Measurements from ENCODE around the gene PCID2.
A peak's percentile ranks its signal among the peaks of the same experiment; 100 is the strongest.

The PCID2 gene

DNA sequence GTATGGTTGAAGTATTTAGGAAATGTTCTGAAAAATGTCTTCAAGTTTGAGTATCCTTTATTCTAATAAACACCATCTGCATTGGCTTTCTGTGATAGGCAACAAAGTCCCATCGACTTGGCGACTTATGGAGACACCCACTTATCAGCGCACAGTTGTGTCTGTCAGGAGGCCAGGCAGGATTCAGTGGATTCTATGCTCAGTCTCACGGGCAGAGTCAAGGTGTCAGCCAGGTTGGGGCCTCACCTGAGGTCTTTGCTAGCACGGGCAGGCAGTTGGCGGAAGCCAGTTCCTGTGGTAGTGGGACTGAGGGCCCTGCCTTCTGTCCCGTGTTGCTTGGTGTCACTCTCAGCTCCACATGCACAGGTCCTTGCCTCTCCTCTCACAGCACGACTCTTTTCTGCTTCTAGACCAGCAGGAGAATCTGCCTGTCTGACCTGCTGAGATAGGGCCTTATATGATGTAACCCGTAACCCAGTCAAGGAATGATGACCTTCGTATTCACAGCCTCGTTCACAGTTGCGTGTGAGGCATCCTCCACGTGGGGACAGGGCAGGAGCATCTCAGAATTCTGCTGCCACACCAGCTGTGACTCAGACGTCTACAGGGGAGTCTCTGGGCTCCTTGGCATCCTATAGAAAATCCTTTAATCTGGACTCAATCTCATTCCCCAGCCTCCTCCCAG, 10.9 kb upstream of the PCID2 start:
- no peak for DNase-seq

DNA sequence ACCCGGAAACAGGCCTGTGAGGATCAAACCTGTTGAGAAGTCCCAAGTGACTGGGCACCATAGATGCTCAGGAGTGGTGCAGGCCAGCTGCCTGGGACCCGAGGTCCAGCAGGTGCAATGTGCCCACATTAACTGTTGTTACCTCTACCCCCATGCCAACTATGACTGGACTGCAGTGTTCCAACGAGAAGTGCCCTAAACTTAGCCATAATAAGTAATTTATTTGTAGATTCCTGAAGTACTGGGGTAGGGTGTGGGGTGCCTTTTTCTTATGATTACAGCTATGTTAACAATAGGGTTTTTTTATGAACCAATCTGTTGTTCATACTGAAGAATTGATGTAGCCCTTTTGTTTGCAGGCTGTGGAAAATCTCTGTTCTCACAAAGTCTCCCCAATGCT, 10.1 kb upstream of the PCID2 start:
- no peak for DNase-seq

DNA sequence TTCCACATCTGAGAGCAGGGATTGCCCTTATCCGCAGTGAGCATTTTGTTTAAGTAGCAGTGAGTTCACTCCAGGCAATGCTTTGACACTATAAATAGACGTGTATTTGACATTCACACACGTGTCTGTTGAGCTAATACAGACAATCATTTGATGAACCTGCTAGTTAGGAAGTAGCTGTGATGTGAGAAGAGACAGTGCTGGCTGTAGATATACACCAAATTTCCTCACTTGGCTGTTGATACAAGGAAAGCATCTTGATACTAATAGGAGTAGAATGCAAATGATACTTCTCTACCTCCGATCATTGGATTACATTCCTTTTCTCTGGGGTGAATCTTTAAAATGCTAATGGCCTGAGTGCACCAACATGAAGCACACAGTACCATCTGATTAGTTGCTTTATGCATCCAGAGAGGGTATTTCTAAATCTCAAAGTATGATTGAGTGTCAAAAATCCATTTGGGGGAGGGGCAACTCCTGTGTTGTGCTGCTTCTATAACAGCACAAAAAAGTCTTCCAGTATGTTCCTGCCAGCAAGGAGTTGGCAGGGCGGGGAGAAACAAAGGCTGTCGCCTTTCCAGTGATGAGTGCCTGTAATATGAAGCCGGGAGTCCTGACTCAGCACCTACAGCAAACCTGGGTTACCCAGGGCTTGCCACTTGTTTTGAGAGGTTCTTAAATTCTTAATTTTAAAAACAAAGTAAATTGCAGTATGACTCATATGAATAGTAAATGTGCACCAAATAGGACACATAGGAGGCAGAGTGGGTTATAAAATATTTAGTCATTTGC, 8.0 kb upstream of the PCID2 start:
- DNase-seq: no peak

DNA sequence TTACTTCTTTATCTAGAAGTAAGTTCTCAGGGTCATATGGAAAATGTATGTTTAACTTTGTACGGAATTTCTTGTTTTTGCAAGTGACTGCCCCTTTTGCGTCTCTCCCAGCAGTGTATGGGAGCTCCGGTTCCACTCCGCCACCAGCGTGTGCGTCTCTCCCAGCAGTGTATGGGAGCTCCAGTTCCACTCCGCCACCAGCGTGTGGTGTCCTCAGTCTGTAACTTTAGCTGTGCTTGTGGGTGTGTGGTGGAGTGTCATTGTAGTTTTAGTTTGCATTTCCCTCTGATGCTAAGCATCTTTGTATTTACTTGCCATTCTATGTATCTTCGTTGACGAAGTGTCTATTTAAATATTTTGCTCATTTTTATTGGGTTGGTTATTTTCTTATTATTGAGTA, 3.3 kb upstream of the PCID2 start:
- DNase-seq: no peak

DNA sequence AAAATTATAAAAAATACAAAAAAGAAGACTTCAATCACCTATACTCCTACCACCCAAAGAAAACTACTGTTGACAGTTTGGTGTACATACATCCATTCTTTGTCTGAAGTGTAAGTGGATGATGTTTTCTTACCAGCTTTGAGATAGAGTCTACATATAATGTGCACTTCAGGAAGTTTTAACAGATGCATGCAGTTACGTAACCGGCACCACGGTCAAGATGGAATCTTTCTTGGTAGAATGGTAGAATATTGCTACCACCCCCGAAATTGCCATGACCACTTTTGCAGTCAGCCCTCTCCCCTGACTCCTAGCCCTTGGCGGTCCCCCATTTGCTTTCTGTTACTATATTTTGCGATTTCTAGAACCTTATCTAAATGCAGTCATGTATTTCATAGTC, 2.4 kb upstream of the PCID2 start:
- DNase-seq: no peak

DNA sequence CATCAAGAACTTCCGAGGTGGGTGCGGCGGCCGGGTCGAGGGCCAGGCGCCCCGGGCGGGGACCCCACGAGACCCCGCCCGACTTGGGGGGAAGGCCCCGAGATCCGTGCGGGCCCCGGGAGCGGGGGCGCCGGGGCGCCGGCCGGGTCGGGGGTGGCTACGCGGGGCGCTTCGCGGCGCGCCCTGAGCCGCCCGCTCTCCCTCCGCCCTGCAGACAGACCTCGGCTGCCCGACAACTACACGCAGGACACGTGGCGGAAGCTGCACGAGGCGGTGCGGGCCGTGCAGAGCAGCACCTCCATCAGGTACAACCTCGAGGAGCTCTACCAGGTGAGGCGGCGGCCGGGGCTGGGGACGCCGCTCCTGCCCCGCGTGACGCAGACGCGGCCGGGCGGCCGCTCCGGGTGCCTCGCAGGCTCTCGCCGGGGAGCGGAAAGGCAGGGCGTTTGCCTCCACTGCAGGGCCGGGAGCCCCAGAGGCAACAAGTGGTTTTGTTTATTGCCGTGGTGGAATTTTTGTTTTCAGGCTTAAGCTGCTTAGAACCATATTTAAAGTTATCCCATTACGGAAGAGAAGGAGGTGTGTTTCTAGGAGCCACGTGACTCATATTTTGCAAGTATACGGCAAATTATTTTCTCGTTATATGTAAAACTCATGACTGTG, 1.4 kb upstream of the PCID2 start:
- peak; percentile 73 for DNase-seq

DNA sequence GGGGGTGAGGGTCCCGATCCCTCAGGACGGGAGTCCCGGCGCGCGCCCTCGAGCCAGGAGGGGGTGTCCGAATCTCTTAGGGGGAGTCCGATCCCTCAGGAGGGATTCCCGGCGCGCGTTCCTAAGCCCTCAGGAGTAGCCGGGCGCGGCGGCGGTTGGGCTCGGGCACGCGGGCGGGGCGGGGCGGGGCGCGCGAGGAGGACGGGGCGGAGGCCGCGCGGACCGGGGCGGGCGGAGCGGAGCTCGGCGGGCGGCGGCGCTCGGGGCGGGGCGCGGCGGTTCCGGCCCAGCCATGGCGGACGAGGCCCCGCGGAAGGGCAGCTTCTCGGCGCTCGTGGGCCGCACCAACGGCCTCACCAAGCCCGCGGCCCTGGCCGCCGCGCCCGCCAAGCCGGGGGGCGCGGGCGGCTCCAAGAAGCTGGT, 878 bp upstream of the PCID2 start, which contains the start of gene CUL4A:
Gene CUL4A (plus strand): TSS at position 278 of the 423 bp plus-strand sequence. CDS start 15 bp downstream, at position 293.
- DNase-seq: peak; percentile 68

DNA sequence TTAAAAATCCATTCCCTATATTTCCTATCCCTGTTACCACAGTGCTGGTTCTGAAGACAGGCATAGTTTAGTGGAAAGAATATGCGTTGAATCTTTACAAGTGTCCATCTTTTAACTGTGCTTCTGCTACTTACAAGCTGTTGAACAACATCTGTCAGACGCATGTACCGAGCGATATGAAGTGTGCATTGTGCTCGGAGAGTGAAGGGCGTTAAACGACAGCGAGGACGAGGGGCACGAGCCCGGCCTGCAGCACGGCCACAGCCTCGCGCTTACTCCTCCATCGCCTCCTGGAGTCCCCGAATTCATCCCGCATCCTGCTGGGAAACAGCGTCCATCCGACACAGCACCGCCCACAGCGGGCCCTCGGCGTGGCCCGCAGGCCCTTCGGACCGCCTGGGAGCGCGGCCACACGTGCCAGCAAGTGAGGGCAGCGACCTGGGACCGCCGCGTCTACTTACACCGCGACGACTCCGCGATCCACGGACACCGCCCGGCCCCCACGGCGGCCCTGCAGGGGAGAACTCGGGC, 514 bp downstream of the PCID2 start:
- no peak for DNase-seq

DNA sequence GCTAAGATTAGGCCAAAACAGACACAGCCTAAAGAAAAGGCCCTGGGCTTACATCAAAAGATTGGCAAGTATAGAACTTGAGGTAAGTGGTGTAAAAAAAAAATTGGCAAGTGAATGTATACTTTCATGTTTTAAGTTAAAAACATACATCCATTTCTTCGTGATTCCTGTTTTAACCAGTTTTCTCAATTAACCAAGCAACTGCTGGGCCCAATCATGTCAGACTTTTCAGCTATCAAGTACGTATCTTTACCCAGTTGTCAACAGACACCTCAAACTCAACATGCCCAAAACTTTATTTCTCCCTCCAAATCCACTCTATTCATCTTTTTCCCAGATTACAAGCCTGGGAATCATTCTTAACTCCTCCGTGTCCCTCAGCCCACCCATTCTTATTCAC, 1.0 kb downstream of the PCID2 start:
- no peak for DNase-seq

DNA sequence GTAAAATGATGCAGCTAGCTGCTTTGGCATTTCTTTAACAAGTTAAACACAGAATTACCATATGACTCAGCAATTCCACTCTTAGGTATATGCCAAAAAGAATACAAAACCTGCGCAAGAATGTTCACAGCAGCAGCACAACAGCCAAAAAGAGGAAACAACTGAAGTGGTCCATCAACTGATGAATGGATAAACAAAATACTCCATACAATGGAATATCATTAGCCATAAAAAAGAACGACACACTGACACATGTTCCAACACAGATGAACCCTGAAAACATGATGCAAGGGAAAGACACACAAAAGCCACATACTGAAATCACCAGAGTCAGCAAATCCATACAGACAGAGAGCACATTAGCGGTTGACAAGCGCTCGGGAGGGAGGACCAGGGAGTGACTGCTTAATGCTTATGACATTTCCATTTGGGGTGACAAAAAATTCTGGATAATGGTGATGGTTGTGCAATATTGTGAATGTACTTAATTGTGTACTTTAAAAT, 3.0 kb downstream of the PCID2 start:
- DNase-seq: no peak

DNA sequence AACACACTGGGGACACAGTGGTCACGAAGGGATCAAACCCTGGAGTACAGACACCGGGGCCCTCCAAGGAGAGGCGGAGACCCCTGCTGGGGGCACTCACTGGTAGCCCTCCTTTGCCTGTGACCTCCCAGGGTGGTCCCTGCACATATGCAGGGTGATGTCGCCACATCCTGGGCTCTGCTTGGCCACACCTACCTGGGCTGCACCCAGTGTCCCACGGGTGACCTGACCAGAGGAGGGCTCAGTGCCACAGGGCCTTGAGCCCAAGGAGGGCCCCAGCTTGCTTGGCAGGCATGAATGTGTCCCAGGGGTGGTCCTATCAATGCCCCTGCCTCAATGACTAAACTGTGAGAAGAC, 4.1 kb downstream of the PCID2 start:
- DNase-seq: no peak

DNA sequence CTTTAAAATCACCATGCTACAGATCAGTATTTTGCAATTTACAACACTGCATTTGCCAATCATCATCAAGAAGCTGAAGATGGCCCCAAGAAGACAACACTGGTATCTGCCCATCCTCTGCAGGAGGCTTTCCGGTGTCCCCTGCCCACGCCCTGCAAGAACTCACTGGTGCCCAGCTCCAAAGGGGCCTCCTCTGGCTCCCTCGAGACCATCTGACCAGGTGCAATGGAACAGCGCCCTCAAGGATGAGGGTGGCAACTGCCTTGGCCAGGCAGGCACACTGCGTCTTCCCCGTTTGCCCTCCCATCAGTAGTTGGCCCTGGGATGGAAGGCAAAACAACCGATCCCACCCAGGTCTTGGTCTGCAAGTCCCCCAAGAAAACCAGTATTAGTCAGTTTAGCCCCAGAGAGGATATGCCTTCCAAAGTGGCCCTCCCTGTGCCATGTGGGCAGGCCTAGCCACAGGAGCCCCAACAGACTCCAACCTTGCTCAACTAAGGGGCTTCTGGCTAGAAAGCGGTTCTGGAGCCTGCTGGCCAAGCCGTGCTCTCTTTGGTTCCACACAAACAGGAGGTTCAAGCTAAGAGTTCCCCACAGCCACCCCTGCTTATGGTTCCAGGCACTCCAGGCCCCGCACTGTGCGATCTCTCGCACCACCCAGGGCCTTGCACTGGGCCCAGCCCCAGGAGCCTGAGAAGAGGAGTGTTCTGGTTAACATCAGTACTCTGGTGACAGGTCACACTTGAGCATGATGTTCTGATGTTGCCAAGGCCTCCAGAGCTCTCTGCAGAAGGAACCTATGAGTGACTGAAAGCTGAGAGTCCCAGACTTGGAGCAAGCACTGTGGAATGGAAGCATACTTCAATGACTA, 4.7 kb downstream of the PCID2 start:
- no peak for DNase-seq

DNA sequence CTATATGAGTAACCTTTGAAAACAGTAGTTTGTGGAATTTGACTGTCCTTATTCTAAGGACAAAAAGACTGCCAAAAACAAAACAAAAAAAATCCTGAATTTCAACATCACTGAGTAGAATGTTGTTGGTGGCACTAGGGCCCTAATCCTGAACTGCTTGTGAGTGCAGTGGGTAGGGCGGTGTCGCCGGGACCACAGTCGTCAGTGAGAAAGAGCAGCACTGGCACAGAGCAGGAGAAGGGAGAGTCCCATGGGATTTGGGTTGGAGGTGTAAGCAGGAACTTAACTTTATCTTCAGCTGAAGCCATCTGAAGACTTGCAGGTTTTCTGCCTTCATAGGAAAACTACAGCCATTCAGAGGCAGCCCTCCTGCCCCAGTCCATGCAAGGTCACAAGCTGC, 5.6 kb downstream of the PCID2 start:
- DNase-seq: no peak

DNA sequence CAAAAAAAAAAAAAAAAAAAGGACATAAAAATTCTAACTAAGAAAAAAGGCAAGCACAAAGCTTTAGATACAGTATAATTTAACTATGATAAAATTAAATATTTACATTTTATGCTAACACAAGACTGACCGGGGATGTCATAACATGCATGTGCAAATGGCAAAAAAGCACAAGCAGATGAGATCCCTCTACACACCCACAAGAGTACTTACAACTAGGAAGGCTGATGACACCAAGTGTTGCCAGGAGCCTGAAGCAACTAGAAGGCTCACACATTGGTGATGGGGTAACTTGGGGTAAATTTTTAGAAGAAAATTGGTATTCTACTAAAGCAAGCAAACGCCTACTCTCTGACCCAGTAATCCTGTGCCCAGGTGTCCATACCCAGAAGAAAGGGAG, 6.7 kb downstream of the PCID2 start:
- DNase-seq: no peak

DNA sequence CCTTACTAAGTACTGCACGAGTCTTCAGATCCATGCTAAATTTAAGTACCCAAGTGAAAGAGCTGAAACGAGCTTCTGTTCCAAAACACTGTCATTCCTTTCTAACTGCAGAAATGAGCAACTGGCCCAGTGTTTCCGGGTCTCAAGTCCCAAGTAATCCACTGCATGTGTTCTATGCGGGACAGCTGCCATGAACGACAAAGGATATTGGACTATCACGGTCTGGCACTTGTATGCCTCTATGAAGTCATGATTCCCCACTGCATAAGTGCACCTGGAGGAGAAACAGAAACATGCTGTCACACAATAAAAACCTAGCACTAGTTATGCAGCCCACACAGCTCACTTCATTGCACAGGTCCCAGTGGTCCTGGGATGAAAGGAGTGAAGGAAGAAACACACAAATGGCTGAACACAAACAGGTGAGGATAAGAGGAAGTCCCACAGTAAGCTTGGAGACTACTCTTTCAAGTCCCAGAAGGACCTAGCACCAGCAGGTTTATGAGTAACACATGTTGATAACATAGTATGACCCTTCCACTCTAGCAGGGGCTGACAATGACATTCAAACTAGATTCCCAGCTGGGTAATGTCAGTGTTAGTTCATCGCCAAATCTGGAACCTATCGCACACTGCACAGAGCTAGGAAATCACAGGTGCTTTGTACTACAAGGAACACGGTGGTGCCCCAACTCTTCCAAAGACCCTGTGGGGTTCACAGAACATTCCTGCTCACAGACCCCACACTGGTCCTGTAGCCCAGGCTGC, 11.3 kb downstream of the PCID2 start:
- no peak for DNase-seq

DNA sequence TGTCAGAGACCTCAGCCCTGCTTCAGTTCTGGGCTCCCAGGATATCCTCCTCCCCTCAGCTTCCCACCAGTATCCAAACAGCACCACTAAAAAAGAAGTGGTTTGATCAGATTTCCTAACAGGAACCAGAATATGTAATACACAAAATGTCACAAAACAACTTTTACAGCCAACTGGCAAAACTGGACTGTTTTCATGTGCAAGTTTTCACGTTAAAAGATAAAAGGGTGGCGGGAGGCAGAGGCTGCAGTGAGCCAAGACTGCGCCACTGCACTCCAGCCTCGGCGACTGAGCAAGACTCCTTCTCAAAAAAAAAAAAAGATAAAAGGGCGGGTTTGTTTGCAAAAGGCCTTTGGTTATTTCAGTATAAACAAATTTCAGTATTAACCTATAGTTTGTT, 13.1 kb downstream of the PCID2 start:
- DNase-seq: no peak

DNA sequence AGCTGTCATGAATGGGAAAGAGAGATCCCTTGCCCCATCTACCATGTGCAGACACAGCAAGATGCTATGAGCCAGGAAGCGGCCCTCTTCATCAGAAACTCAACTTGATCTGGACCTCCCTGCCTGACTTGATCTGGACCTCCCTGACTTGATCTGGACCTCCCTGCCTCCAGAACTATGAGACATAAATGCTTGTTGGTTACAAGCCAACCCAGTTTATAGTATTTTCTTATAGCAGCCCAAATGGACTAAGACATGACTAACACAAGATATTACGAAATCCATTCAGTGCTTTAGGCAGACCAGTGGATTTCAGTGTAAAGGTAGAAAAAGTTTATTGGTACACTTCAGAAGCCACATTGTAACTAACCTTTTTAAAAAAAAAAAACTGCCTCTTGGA, 15.6 kb downstream of the PCID2 start:
- no peak for DNase-seq

DNA sequence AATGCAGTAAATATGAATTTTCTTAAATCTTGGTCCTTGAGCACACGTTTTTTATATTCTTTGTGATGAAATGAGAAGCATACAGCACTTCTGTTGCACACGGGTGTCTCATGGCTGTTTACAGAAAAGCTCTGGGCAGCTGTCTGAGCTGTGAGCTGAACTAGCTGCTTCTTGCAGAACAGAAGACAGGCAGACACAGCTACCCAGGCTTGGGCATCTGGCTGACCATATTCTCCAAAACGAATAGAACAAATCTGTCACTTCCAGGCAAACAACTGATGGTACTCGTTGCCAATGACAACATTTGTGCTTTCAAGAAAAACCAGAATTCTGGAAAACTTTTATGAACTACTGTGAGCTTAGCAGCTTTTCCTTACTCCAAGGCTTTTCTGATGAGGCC, 16.2 kb downstream of the PCID2 start:
- no peak for DNase-seq

DNA sequence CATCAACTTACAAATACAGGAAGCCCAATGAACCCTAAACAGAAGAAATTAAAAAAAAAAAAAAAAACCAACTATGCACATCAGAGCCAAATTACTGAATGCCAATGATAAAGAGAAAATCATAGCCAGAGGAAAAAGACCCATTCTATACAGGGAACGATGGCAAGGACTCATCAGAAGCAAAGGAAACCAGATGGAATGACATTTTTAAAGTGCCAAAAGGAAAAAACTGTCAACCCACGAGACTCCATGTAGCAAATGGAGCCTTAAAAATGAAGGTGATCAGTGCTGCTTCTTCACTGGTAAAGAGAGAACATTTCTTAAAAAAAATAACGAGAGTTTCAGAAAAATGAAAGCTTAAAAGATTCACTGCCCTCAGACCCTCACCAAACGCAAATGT, 18.3 kb downstream of the PCID2 start:
- no peak for DNase-seq

DNA sequence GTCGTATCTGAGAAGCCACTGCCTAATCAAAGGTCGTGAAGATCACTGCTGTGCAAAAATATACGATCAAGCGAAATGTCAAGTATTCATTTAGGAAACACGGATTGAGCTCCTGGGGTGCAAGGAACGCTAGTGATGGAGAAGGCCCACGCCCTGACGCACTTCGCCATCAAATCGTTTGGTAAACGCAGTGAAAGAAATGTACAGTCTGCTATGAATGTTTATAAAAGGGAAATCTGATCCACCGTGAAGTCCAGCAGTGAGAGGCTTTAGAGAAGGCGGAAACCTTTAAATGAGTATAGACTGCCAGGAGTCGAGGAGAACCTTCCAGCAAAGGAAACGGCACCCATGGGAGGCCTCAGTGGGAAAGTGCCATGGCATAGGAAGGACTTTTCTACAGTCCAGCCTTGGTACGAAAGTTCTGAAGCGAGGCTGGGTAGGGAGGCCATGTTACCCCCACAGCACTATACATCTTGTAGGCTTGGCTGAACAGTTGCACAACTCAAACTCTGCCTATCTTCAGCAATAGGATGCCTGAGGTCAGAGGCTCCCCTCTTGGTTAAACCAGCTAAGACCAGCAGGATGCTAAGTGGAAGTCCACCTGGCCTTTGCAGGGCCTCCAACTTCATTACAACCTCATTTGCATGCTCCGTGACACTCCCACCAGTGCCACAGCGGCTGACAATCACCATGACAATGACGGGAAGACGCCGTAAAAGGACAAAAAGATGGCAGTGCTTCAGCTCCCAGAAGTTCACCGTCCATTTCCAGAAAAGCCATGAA, 20.4 kb downstream of the PCID2 start:
- no peak for DNase-seq

DNA sequence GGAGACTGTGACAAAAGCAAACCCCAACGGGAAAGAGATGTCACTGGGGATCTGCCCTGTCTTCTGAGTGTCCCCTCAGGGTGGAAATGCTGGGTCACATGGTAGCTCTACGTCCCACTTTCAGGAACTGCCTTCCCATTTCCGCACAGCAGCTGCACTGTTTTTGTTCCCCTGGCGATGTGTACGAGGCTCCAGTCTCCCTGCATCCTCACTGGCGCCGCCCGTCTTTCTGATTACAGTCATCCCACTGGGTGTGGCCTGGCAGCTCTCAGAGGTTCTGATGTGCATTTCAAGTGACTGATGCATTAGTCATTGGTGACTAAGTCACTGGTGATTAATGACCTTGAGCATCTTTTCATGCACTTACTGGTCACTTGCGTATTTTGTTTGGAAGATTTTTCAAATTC, 21.2 kb downstream of the PCID2 start:
- DNase-seq: peak; percentile 27
